ENCODE measurements around the gene YEATS4.
A peak's percentile ranks its signal among the peaks of the same experiment; 100 is the strongest.

Gene YEATS4

GRCh38 chr12:69324797-69325466 is 34.6 kb upstream of the YEATS4 start:
- Histone ChIP-seq H3K4me3 (no peak overlapping the region), H3K9me3 (no peaks in the 10 kb centered on the region), H3K27me3 (peaks cover 0 to 2% of the 10 kb centered on the region in 2 donors), H3K36me3 (no peaks in the 10 kb centered on the region), H3K27ac (no peak overlapping the region), H3K4me1 (no peaks in the 10 kb centered on the region)
- TF ChIP-seq CTCF (IDR thresholded peaks at IDR 0.05) = no peak
- intact Hi-C loops (cut with DNase I; ENCODE audit: low total_unique reads) = no loop called here
- DNase-seq = no peak

- Histone ChIP-seq H3K27me3 (peaks cover 0 to 2% of the 10 kb centered on the region in 2 donors), H3K36me3 (no peaks in the 10 kb centered on the region), H3K4me3 (no peak overlapping the region), H3K9me3 (no peaks in the 10 kb centered on the region), H3K4me1 (peaks cover 0 to 5% (median 0%) of the 10 kb centered on the region in 4 donors), H3K27ac (no peak overlapping the region)
- TF ChIP-seq CTCF (IDR thresholded peaks at IDR 0.05) = no peak
- DNase-seq = no peak
- intact Hi-C loops (cut with DNase I; ENCODE audit: low total_unique reads) = no loop called here
Measured at GRCh38 chr12:69328426-69328825, 31.1 kb upstream of the YEATS4 start.

- H3K4me3 ChIP-seq = no peak overlapping the region
- H3K27ac ChIP-seq = no peak overlapping the region
- H3K36me3 ChIP-seq = no peaks in the 10 kb centered on the region
- H3K9me3 ChIP-seq = no peaks in the 10 kb centered on the region
- peaks cover 0 to 1% of the 10 kb centered on the region in 2 donors for H3K27me3 ChIP-seq
- peaks cover 0 to 5% (median 0%) of the 10 kb centered on the region in 4 donors for H3K4me1 ChIP-seq
- TF ChIP-seq CTCF (IDR thresholded peaks at IDR 0.05) = no peak
- DNase-seq = no peak
- intact Hi-C loops (cut with DNase I; ENCODE audit: low total_unique reads) = no loop called here
Measured at GRCh38 chr12:69329669-69330428, 29.7 kb upstream of the YEATS4 start.

GRCh38 chr12:69330475-69331473 is 28.8 kb upstream of the YEATS4 start:
- Histone ChIP-seq H3K27ac (no peak overlapping the region), H3K9me3 (no peaks in the 10 kb centered on the region), H3K4me1 (peaks cover 0 to 5% (median 0%) of the 10 kb centered on the region in 4 donors), H3K27me3 (no peaks in the 10 kb centered on the region), H3K4me3 (peak overlapping the region; percentile 43 to 51), H3K36me3 (no peaks in the 10 kb centered on the region)
- DNase-seq = no peak
- intact Hi-C loops (cut with DNase I; ENCODE audit: low total_unique reads) = no loop called here
- TF ChIP-seq CTCF (IDR thresholded peaks at IDR 0.05) = no peak

GRCh38 chr12:69331519-69331908 is 28.0 kb upstream of the YEATS4 start:
- Histone ChIP-seq H3K9me3 (no peaks in the 10 kb centered on the region), H3K36me3 (no peaks in the 10 kb centered on the region), H3K27me3 (no peaks in the 10 kb centered on the region), H3K4me3 (peak overlapping the region; percentile 43 to 51), H3K27ac (no peak overlapping the region), H3K4me1 (peaks cover 0 to 5% (median 0%) of the 10 kb centered on the region in 4 donors)
- intact Hi-C loops (cut with DNase I; ENCODE audit: low total_unique reads) = no loop called here
- no peak for TF ChIP-seq CTCF (IDR thresholded peaks at IDR 0.05)
- DNase-seq = no peak

All from tibial artery (tissue), 4 donors.